ENCODE results near the gene MTERF2. TPM values are rescaled to one million over a fixed set of nuclear protein-coding genes. Genes with fewer than 3 reads are reported as not detected.
"Not testable (repeated sequence)": the region's sequence is repeated elsewhere in the genome, so short reads cannot be mapped to it uniquely, and the experiment has no call there.

Gene MTERF2
- total and polyA plus RNA-seq, 4 donors: 6.4 to 18.9 (median 13.7) TPM

GRCh38 chr12:106999446-106999845, 12.5 kb upstream of the MTERF2 start:
- Histone ChIP-seq H3K36me3 (ENCODE audit: control insufficient read depth in 4 of 4, insufficient read depth in 3 of 4, low read depth in 1 of 4, low read length in 3 of 4) (peaks cover 0 to 16% (median 11%) of the 10 kb centered on the region in 4 donors), H3K9ac (ENCODE audit: low read depth in 1 of 2, low read length in 2 of 2) (no peak overlapping the region), H3K4me3 (ENCODE audit: low read depth in 1 of 3, low read length in 3 of 3) (no peak overlapping the region), H3K9me3 (ENCODE audit: control insufficient read depth in 4 of 4, low read length in 3 of 4) (no peaks in the 10 kb centered on the region), H3K27ac (ENCODE audit: low read depth in 1 of 2, low read length in 2 of 2) (no peak overlapping the region), H3K4me1 (ENCODE audit: control insufficient read depth in 4 of 4, insufficient read depth in 4 of 4, low read length in 3 of 4) (no peaks in the 10 kb centered on the region), H3K27me3 (ENCODE audit: control insufficient read depth in 4 of 4, insufficient read depth in 4 of 4, low read length in 3 of 4) (no peaks in the 10 kb centered on the region)
- TF ChIP-seq REST (IDR thresholded peaks at IDR 0.05): no peak
- TF ChIP-seq SP1 (IDR thresholded peaks at IDR 0.05): no peak
- no peak for TF ChIP-seq FOXA2 (IDR thresholded peaks at IDR 0.05)
- TF ChIP-seq NR2F2 (IDR thresholded peaks at IDR 0.05): no peak
- no peak for TF ChIP-seq FOXA1 (IDR thresholded peaks at IDR 0.05)
- no peak for DNase-seq (ENCODE audit: low spot score)
- WGBS: 93% methylated on average over 6 of the region's 6 CpGs

GRCh38 chr12:106997916-106998315, 11.0 kb upstream of the MTERF2 start:
- no peak overlapping the region for H3K27ac ChIP-seq (ENCODE audit: low read depth in 1 of 2, low read length in 2 of 2)
- no peaks in the 10 kb centered on the region for H3K4me1 ChIP-seq (ENCODE audit: control insufficient read depth in 4 of 4, insufficient read depth in 4 of 4, low read length in 3 of 4)
- H3K9ac ChIP-seq (ENCODE audit: low read depth in 1 of 2, low read length in 2 of 2): no peak overlapping the region
- no peak for DNase-seq (ENCODE audit: low spot score)
- H3K9me3 ChIP-seq (ENCODE audit: control insufficient read depth in 4 of 4, low read length in 3 of 4): no peaks in the 10 kb centered on the region
- H3K4me3 ChIP-seq (ENCODE audit: low read depth in 1 of 3, low read length in 3 of 3): no peak overlapping the region
- H3K36me3 ChIP-seq (ENCODE audit: control insufficient read depth in 4 of 4, insufficient read depth in 3 of 4, low read depth in 1 of 4, low read length in 3 of 4): peaks cover 0 to 16% (median 12%) of the 10 kb centered on the region in 4 donors
- H3K27me3 ChIP-seq (ENCODE audit: control insufficient read depth in 4 of 4, insufficient read depth in 4 of 4, low read length in 3 of 4): no peaks in the 10 kb centered on the region
- TF ChIP-seq TAF1 (conservative IDR thresholded peaks at IDR 0.05) (no peak), ATF3 (IDR thresholded peaks at IDR 0.05) (no peak), FOXA1 (IDR thresholded peaks at IDR 0.05) (no peak), HNF4G (IDR thresholded peaks at IDR 0.05) (no peak), YY1 (IDR thresholded peaks at IDR 0.05) (no peak), RXRA (IDR thresholded peaks at IDR 0.05) (no peak), NR2F2 (IDR thresholded peaks at IDR 0.05) (no peak), ZBTB33 (IDR thresholded peaks at IDR 0.05) (no peak), GABPA (IDR thresholded peaks at IDR 0.05 in 1 of 2, conservative IDR thresholded peaks at IDR 0.05 in 1 of 2) (no peak), JUND (IDR thresholded peaks at IDR 0.05) (no peak), REST (IDR thresholded peaks at IDR 0.05) (no peak), EGR1 (IDR thresholded peaks at IDR 0.05; ENCODE audit: low read depth in 2 of 2) (no peak), SP1 (IDR thresholded peaks at IDR 0.05) (no peak), RAD21 (IDR thresholded peaks at IDR 0.05) (no peak), MAX (IDR thresholded peaks at IDR 0.05) (no peak), FOXA2 (IDR thresholded peaks at IDR 0.05) (no peak)
- 98% methylated on average over 1 of the region's 1 CpG for WGBS

- H3K9me3 ChIP-seq (ENCODE audit: control insufficient read depth in 4 of 4, low read length in 3 of 4); H3K9ac ChIP-seq (ENCODE audit: low read depth in 1 of 2, low read length in 2 of 2); DNase-seq (ENCODE audit: low spot score); H3K27me3 ChIP-seq (ENCODE audit: control insufficient read depth in 4 of 4, insufficient read depth in 4 of 4, low read length in 3 of 4); H3K27ac ChIP-seq (ENCODE audit: low read depth in 1 of 2, low read length in 2 of 2); H3K4me3 ChIP-seq (ENCODE audit: low read depth in 1 of 3, low read length in 3 of 3); H3K4me1 ChIP-seq (ENCODE audit: control insufficient read depth in 4 of 4, insufficient read depth in 4 of 4, low read length in 3 of 4): not testable (repeated sequence)
- WGBS: 97% methylated on average over 5 of the region's 5 CpGs
- peaks cover 0 to 13% (median 11%) of the 10 kb centered on the region in 4 donors for H3K36me3 ChIP-seq (ENCODE audit: control insufficient read depth in 4 of 4, insufficient read depth in 3 of 4, low read depth in 1 of 4, low read length in 3 of 4)
These were observed 9.2 kb upstream of the MTERF2 start for GRCh38 chr12:106996102-106996501.

Data from liver (tissue), 9 donors.